SK-N-SH (cell line): ENCODE results near the gene BRINP2. TPM values are rescaled to one million over a fixed set of nuclear protein-coding genes. Genes with fewer than 3 reads are reported as not detected.

Experiments used
- CTCF ChIA-PET: fragments of 300-600, 350-600 bp; formaldehyde crosslinking; extraction: SDS; loops from one replicate; lab custom pipeline; 2021; lab: Yijun Ruan, JAX
- POLR2A ChIA-PET: fragments of 350-600 bp; sonication (Branson Sonifier 250); formaldehyde crosslinking; extraction: SDS; loops from one replicate; lab custom pipeline; 2020; ENCODE audit warnings: antibody characterized with exemption, inconsistent platforms; lab: Yijun Ruan, JAX
- DNase-seq: peaks from one replicate; pipeline ENCODE4 v3.0.0; 2012
- H2AFZ ChIP-seq: fragments of 200-600 bp; sonication (generic); 2 replicates; pipeline ENCODE4 v1.8.1; 2016; ENCODE audit warnings: antibody characterized with exemption, mild to moderate bottlenecking, low read depth
- H3F3A ChIP-seq: fragments of 200-600 bp; sonication (generic); replicated peaks from 2 replicates; pipeline ENCODE3; 2016; ENCODE audit warnings: antibody characterized with exemption, mild to moderate bottlenecking; ENCODE audit not compliant: insufficient read depth
- H3K27ac ChIP-seq, 2 experiments: fragments of 200-500 bp in 1 of 2; fragments of 200-600 bp in 1 of 2; sonication (Bioruptor generic) in 1 of 2; sonication (generic), shearing (Covaris generic) in 1 of 2; 2 replicates each; pipeline versions ENCODE4 v1.5.1 to v1.6.1; 2014 to 2016; ENCODE audit warnings: low read depth in 2 of 2, inconsistent platforms in 1 of 2, low read length in 1 of 2, mild to moderate bottlenecking in 1 of 2, mixed read lengths in 1 of 2
- H3K27me3 ChIP-seq: fragments of 200-600 bp; sonication (generic), shearing (Covaris generic); 2 replicates; pipeline ENCODE4 v1.6.1; 2016; ENCODE audit warnings: mixed run types; ENCODE audit not compliant: insufficient read depth
- H3K36me3 ChIP-seq, 2 experiments: fragments of 200-500 bp in 1 of 2; fragments of 200-600 bp in 1 of 2; sonication (Bioruptor generic) in 1 of 2; sonication (generic) in 1 of 2; replicated peaks in 1 of 2; 2 replicates each; pipeline versions ENCODE3 to v1.5.1; 2014 to 2016; ENCODE audit warnings: low read length in 1 of 2, mild to moderate bottlenecking in 1 of 2; ENCODE audit not compliant: insufficient read depth in 2 of 2, control insufficient read depth in 1 of 2
- H3K4me1 ChIP-seq, 2 experiments: fragments of 200-500 bp in 1 of 2; fragments of 200-600 bp in 1 of 2; sonication (Bioruptor generic) in 1 of 2; sonication (generic), shearing (Covaris generic) in 1 of 2; 2 replicates each; pipeline versions ENCODE4 v1.5.1 to v1.6.1; 2014 to 2016; ENCODE audit warnings: low read depth in 1 of 2, low read length in 1 of 2, mixed run types in 1 of 2; ENCODE audit not compliant: insufficient read depth in 2 of 2, control insufficient read depth in 1 of 2
- H3K4me2 ChIP-seq: fragments of 200-600 bp; sonication (generic), shearing (Covaris generic); 2 replicates; pipeline ENCODE4 v1.6.1; 2017; ENCODE audit warnings: mixed run types
- H3K4me3 ChIP-seq, 2 experiments: fragments of 200-500 bp in 1 of 2; fragments of 200-600 bp in 1 of 2; sonication (Bioruptor generic) in 1 of 2; sonication (generic), shearing (Covaris generic) in 1 of 2; 2 replicates each; pipeline versions ENCODE4 v1.5.1 to v1.8.1; 2014 to 2016; ENCODE audit warnings: low read depth in 2 of 2, inconsistent platforms in 1 of 2, low read length in 1 of 2, mild to moderate bottlenecking in 1 of 2, mixed read lengths in 1 of 2, moderate library complexity in 1 of 2
- H3K79me2 ChIP-seq: fragments of 200-600 bp; sonication (generic); 2 replicates; pipeline ENCODE4 v1.8.1; 2017; ENCODE audit warnings: mild to moderate bottlenecking; ENCODE audit not compliant: insufficient read depth
- H3K9ac ChIP-seq: fragments of 200-600 bp; sonication (generic); 2 replicates; pipeline ENCODE4 v1.6.1; 2017; ENCODE audit warnings: mixed run types
- H3K9me2 ChIP-seq: fragments of 200-600 bp; sonication (generic); 2 replicates; pipeline ENCODE4 v1.6.1; 2017; ENCODE audit warnings: mixed run types
- H3K9me3 ChIP-seq: fragments of 200-600 bp; sonication (generic); 2 replicates; pipeline ENCODE4 v1.6.1; 2017; ENCODE audit warnings: mixed run types, mild to moderate bottlenecking, moderate library complexity
- H4K20me1 ChIP-seq: fragments of 200-600 bp; sonication (generic); 2 replicates; pipeline ENCODE4 v1.6.1; 2017; ENCODE audit warnings: mild to moderate bottlenecking, mixed run types; ENCODE audit not compliant: insufficient read depth
- CHD2 ChIP-seq: fragments of 150-350 bp; IDR thresholded peaks from 2 replicates; pipeline ENCODE4 v1.6.1; 2018; ENCODE audit warnings: low read length; ENCODE audit not compliant: partially characterized antibody
- EP300 ChIP-seq, 2 experiments: IDR thresholded peaks; 2 replicates each; pipeline versions ENCODE4 v1.4.0 to v1.6.1; 2012; ENCODE audit warnings: borderline replicate concordance in 1 of 2, low read depth in 1 of 2, low read length in 1 of 2
- EZH2phosphoT487 ChIP-seq: fragments of 200-600 bp; sonication (generic); IDR thresholded peaks from 2 replicates; pipeline ENCODE4 v1.6.1; 2017; ENCODE audit warnings: low read depth, mixed run types, mild to moderate bottlenecking, antibody characterized with exemption, moderate library complexity, borderline replicate concordance
- FOSL2 ChIP-seq: IDR thresholded peaks from 2 replicates; pipeline ENCODE4 v1.4.0; 2012; ENCODE audit warnings: low read depth, mild to moderate bottlenecking, moderate library complexity, borderline replicate concordance
- FOXM1 ChIP-seq: IDR thresholded peaks from 2 replicates; pipeline ENCODE4 v1.4.0; 2012; ENCODE audit warnings: low read depth, mild to moderate bottlenecking
- GABPA ChIP-seq: IDR thresholded peaks from 2 replicates; pipeline ENCODE4 v1.4.0; 2012; ENCODE audit warnings: low read depth, mild to moderate bottlenecking
- GATA2 ChIP-seq: sonication (generic); formaldehyde crosslinking; IDR thresholded peaks from 2 replicates; pipeline ENCODE4 v1.5.0; 2020; ENCODE audit warnings: mild to moderate bottlenecking, missing genetic modification reagents
- IRF3 ChIP-seq: fragments of 150-350 bp; IDR thresholded peaks from 2 replicates; pipeline ENCODE4 v1.6.1; 2016; ENCODE audit warnings: mild to moderate bottlenecking, low read depth, low read length
- MEF2A ChIP-seq: IDR thresholded peaks from 2 replicates; pipeline ENCODE4 v1.4.0; 2012; ENCODE audit warnings: low read depth, borderline replicate concordance
- MXI1 ChIP-seq: IDR thresholded peaks from 2 replicates; pipeline ENCODE4 v1.6.1; 2012; ENCODE audit warnings: mild to moderate bottlenecking, low read depth, low read length, improper control_type of control experiment
- NFIC ChIP-seq: IDR thresholded peaks from 2 replicates; pipeline ENCODE4 v1.4.0; 2012; ENCODE audit warnings: borderline replicate concordance
- PBX3 ChIP-seq: IDR thresholded peaks from 2 replicates; pipeline ENCODE4; 2012
- POLR2AphosphoS5 ChIP-seq: IDR thresholded peaks from 2 replicates; pipeline ENCODE4 v1.6.1; 2012; ENCODE audit warnings: low read depth, low read length
- RXRA ChIP-seq: IDR thresholded peaks from 2 replicates; pipeline ENCODE4 v1.4.0; 2012; ENCODE audit warnings: low read depth, mild to moderate bottlenecking, borderline replicate concordance
- SMC3 ChIP-seq: IDR thresholded peaks from 2 replicates; pipeline ENCODE4 v1.6.1; 2012; ENCODE audit warnings: low read depth, low read length, improper control_type of control experiment
- TAF1 ChIP-seq: IDR thresholded peaks from 2 replicates; pipeline ENCODE4 v1.6.1; 2012; ENCODE audit warnings: low read depth, mild to moderate bottlenecking, low read length, moderate library complexity, borderline replicate concordance
- TEAD4 ChIP-seq: IDR thresholded peaks from 2 replicates; pipeline ENCODE4 v1.4.0; 2012; ENCODE audit warnings: mild to moderate bottlenecking, borderline replicate concordance; ENCODE audit not compliant: insufficient read depth
- USF2 ChIP-seq: fragments of 150-350 bp; IDR thresholded peaks from 2 replicates; pipeline ENCODE4 v1.6.1; 2017; ENCODE audit warnings: antibody characterized with exemption, low read length, low read depth, borderline replicate concordance
- ZBTB33 ChIP-seq: IDR thresholded peaks from 2 replicates; pipeline ENCODE4 v1.4.0; 2012; ENCODE audit warnings: low read depth, borderline replicate concordance
- WGBS: methylation state at CpG from one replicate; pipeline ENCODE4 v1.1.6; 2017; ENCODE audit warnings: low lambda C conversion rate; 5-methylcytosine and 5-hydroxymethylcytosine counted together
- polyA plus RNA-seq, 3 experiments: library from polyadenylated mRNA; depleted of rRNA; stranded (reverse); fragments of >200 nt; gene quantifications; 2 replicates each; pipeline ENCODE4 v1.2.3, GENCODE V29; 2012

BRINP2 gene
- polyA plus RNA-seq, 1 of the 3 experiments (the other 2 are of a cell fraction), result 0.12 TPM

GRCh38 chr1:177239792-177240191, 69.0 kb downstream of the BRINP2 start:
- no peak overlapping the region for H3K27ac ChIP-seq
- H4K20me1 ChIP-seq, result no peaks in the 10 kb centered on the region
- TF ChIP-seq TAF1, result no peak
- TF ChIP-seq IRF3, result no peak
- TF ChIP-seq PBX3, result no peak
- no peak for TF ChIP-seq CHD2
- TF ChIP-seq RXRA, result no peak
- TF ChIP-seq TEAD4, result no peak
- TF ChIP-seq ZBTB33, result no peak
- TF ChIP-seq NFIC, result no peak
- TF ChIP-seq MEF2A, result no peak
- TF ChIP-seq GABPA, result no peak
- no peak for TF ChIP-seq POLR2AphosphoS5
- no peak for TF ChIP-seq USF2
- no peak for TF ChIP-seq EZH2phosphoT487
- TF ChIP-seq FOSL2, result no peak
- no peak for TF ChIP-seq SMC3
- no peak for TF ChIP-seq FOXM1
- no peak for TF ChIP-seq EP300 (IDR thresholded peaks at IDR 0.05; ENCODE audit: borderline replicate concordance in 1 of 2, low read depth in 1 of 2, low read length in 1 of 2)
- no peak for TF ChIP-seq MXI1
- no peak for TF ChIP-seq GATA2 (CRISPR knock-in tag)
- H3K79me2 ChIP-seq, result no peaks in the 10 kb centered on the region
- peaks cover 0 to 2% of the 10 kb centered on the region in 2 experiments; a peak in 1 of 4 replicates for H3K4me1 ChIP-seq
- POLR2A ChIA-PET, result no interaction called here
- no peaks in the 10 kb centered on the region for H3F3A ChIP-seq
- H3K27me3 ChIP-seq, result no peaks in the 10 kb centered on the region
- WGBS, result 8% methylated on average over 2 of the region's 2 CpGs
- CTCF ChIA-PET, result interaction anchor here (0.8 kb wide), 1 partner anchor 17 kb away, joined by 3 read pairs; no protein-coding TSS in a partner anchor
- H3K9ac ChIP-seq, result no peak overlapping the region
- no peak overlapping the region for H2AFZ ChIP-seq
- no peaks in the 10 kb centered on the region for H3K9me3 ChIP-seq
- H3K4me2 ChIP-seq, result no peak overlapping the region
- no peak for DNase-seq
- H3K36me3 ChIP-seq, result peaks cover 0 to 5% of the 10 kb centered on the region in 2 experiments
- H3K4me3 ChIP-seq, result no peak overlapping the region
- H3K9me2 ChIP-seq, result no peaks in the 10 kb centered on the region
